Measurements from ENCODE around the gene CD82. TPM values are rescaled to one million over a fixed set of nuclear protein-coding genes. Genes with fewer than 3 reads are reported as not detected.

Gene CD82
- polyA plus RNA-seq, 1 donor from 2014 or later: 0.84 TPM

- TF ChIP-seq EP300 (conservative IDR thresholded peaks at IDR 0.05; ENCODE audit: poor library complexity, severe bottlenecking) (no peak), REST (IDR thresholded peaks at IDR 0.05; ENCODE audit: borderline replicate concordance) (no peak), SMC3 (conservative IDR thresholded peaks at IDR 0.05; ENCODE audit: poor library complexity) (no peak), RAD21 (conservative IDR thresholded peaks at IDR 0.05) (no peak), POLR2AphosphoS5 (IDR thresholded peaks at IDR 0.05) (no peak), MXI1 (conservative IDR thresholded peaks at IDR 0.05; ENCODE audit: poor library complexity, severe bottlenecking) (no peak), TAF1 (IDR thresholded peaks at IDR 0.05; ENCODE audit: low read depth) (no peak), CTCF (IDR thresholded peaks at IDR 0.05; ENCODE audit: poor library complexity, severe bottlenecking) (no peak), EZH2 (IDR thresholded peaks at IDR 0.05; ENCODE audit: borderline replicate concordance, insufficient read depth, low read length, poor library complexity, severe bottlenecking) (no peak)
- Histone ChIP-seq H3K9me2 (ENCODE audit: insufficient read depth, low read length) (no peaks in the 10 kb centered on the region), H3K27me3 (ENCODE audit: insufficient read depth, low read depth, low read length) (no peaks in the 10 kb centered on the region), H3K79me2 (replicated peaks; ENCODE audit: insufficient read depth, low read length) (no peaks in the 10 kb centered on the region), H3K4me3 (ENCODE audit: low read length) (no peak overlapping the region), H3K4me2 (ENCODE audit: low read length) (no peak overlapping the region), H3K36me3 (ENCODE audit: insufficient read depth, low read length) (no peaks in the 10 kb centered on the region), H4K20me1 (ENCODE audit: insufficient read depth) (no peaks in the 10 kb centered on the region), H3K9me3 (ENCODE audit: low read length) (no peaks in the 10 kb centered on the region), H3F3A (ENCODE audit: insufficient read depth, low read length, poor library complexity, severe bottlenecking) (no peaks in the 10 kb centered on the region), H2AFZ (ENCODE audit: low read depth, low read length) (no peak overlapping the region), H3K9ac (ENCODE audit: low read length) (no peak overlapping the region), H3K27ac (ENCODE audit: low read length) (no peak overlapping the region)
Measured at GRCh38 chr11:44604171-44604581, 38.7 kb downstream of the CD82 start.

- Histone ChIP-seq H3K9ac (ENCODE audit: low read length) (no peak overlapping the region), H2AFZ (ENCODE audit: low read depth, low read length) (no peak overlapping the region), H3K36me3 (ENCODE audit: insufficient read depth, low read length) (no peaks in the 10 kb centered on the region), H3K9me2 (ENCODE audit: insufficient read depth, low read length) (no peaks in the 10 kb centered on the region), H3K9me3 (ENCODE audit: low read length) (no peaks in the 10 kb centered on the region), H4K20me1 (ENCODE audit: insufficient read depth) (no peaks in the 10 kb centered on the region), H3K79me2 (replicated peaks; ENCODE audit: insufficient read depth, low read length) (no peaks in the 10 kb centered on the region), H3K4me3 (ENCODE audit: low read length) (no peak overlapping the region), H3K27ac (ENCODE audit: low read length) (no peak overlapping the region), H3K4me2 (ENCODE audit: low read length) (no peak overlapping the region), H3F3A (ENCODE audit: insufficient read depth, low read length, poor library complexity, severe bottlenecking) (no peaks in the 10 kb centered on the region), H3K27me3 (ENCODE audit: insufficient read depth, low read depth, low read length) (no peaks in the 10 kb centered on the region)
- no peak for TF ChIP-seq RAD21 (conservative IDR thresholded peaks at IDR 0.05)
- TF ChIP-seq MXI1 (conservative IDR thresholded peaks at IDR 0.05; ENCODE audit: poor library complexity, severe bottlenecking): no peak
- TF ChIP-seq SMC3 (conservative IDR thresholded peaks at IDR 0.05; ENCODE audit: poor library complexity): no peak
Measured at GRCh38 chr11:44605068-44605708, 39.7 kb downstream of the CD82 start.

All from neural cell (in vitro differentiated cells).